GM21423 (cell line): ENCODE data around the gene ASB2.
A peak's percentile ranks its signal among the peaks of the same experiment; 100 is the strongest.

Experiments used
- ATAC-seq: cut with Tn5 transposase; IDR thresholded peaks from one replicate; pipeline ENCODE4 v1.9.1; 2021; ENCODE audit warnings: mild to moderate bottlenecking, moderate library complexity; ENCODE audit not compliant: unreplicated experiment

Gene ASB2

DNA sequence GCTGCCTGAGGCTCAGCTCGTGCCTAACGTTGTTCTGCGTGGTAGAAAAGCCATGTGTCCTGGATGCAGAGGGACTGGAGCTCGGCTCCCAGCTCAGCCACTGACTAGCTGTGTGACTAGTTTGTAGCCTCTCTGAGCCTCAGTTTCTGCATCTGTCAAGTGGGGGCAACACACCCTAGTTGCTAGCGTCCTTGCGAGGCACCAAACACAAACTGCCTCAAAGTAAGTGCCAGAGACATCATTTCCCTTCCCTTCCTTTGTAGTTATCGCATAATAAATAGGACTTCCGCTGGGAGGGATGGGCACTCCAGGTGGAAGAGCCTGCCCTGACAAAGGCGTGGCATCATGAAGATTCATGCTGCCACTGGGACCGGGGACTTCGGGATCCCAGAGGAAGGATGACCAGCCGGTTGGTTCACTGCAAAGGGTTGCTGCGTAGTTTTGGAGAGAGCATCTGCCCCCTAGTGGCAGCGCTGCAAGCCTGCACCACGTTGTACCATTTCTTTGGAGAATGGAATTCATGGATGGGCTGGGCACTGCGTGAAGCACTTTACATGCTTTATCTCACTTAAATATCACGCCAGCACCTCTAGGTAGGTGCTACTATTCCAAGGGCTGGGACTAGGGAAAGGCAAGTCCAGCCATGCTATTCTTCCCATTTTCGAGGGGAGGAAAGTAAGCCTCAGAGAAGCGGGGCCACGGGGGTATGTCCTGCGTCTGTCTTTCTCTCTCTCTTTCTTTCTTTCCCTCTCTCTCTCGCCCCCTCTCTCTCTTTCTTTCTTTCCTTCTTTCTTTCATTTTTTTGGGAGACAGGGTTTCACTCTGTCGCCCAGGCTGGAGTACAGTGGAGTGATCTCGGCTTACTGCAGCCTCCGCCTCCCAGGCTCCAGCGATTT lies 25.4 kb upstream of the ASB2 start:
- ATAC-seq: peak; percentile 72

GRCh38 chr14:94001016-94001415 lies 24.6 kb upstream of the ASB2 start:
- no peak for ATAC-seq

DNA sequence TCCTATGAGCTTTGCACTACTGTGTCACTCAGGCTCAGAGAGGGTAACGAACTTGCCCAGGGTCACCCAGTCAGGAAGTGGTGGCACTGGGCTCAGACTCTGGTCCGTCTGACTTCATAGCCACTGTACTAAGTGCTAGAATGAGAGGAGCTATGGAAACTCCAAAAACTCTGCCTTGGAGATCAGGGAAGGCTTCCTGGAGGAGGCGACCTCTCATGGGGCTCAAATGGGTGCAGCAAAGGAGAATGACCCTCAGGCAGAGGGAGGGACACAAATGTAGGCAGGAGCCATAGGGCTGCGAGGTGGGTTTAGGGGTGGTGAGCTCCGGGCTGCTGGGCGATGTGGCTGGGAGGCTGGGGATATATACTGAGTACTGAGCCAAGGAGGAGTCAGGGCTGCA lies 23.9 kb upstream of the ASB2 start:
- no peak for ATAC-seq

- ATAC-seq: no peak
These were observed 23.2 kb upstream of the ASB2 start for GRCh38 chr14:93999573-93999972.

GRCh38 chr14:93998871-93999403 lies 22.6 kb upstream of the ASB2 start:
- no peak for ATAC-seq

GRCh38 chr14:93997916-93998870 lies 21.8 kb upstream of the ASB2 start:
- ATAC-seq: no peak

DNA sequence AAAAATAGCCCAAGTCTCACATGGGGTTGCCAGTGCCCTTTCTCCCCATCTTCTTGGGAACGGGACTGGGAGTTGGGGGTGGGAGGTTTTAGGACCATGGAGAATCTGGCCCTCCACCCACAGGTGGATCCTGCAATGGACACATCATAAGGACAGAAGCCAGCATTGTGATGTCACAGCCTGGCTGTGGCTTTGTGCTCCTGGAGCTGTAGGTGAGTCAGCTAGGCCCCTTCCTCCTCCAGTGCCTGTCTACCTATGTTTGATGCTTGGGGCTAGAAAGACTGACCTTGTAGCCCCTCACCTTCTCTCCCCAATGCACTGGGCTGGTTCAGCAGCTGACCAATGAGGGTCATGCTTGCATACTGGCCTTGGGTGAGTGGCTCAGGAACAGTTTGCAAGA lies 20.7 kb upstream of the ASB2 start, which contains the start of gene CCDC197:
CCDC197 (plus strand) TSS at position 220 of the 400 bp plus-strand sequence. CDS start 831 bp downstream, outside the sequence.
- ATAC-seq: no peak

DNA sequence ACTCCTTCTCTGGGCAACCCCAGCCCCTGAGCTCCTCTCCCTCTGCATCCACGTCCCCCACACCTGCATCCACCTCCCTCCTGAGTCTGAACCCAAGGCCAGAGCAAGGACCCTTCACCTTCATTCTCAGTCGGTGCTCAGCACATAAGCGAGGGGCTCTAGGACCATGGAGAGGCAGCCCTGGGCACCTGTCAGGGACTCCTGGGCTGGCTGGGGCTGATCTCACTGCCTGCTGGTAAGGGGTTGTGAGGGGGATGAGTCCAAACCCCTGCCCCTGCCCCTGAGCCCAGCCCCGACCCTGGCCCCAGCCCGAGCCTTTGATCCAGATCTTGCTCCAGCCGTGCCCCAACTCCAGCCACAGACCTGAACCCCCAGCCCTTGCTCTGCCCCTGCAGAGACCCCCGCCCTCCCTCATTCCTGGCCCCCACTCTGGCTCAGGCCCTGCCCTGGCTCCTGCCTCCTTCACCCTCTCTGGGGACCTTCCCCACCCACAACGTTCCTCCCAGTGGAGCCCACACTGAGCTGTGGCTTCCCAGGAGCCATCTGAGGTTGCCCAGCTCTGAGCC lies 19.8 kb upstream of the ASB2 start:
- ATAC-seq: no peak

DNA sequence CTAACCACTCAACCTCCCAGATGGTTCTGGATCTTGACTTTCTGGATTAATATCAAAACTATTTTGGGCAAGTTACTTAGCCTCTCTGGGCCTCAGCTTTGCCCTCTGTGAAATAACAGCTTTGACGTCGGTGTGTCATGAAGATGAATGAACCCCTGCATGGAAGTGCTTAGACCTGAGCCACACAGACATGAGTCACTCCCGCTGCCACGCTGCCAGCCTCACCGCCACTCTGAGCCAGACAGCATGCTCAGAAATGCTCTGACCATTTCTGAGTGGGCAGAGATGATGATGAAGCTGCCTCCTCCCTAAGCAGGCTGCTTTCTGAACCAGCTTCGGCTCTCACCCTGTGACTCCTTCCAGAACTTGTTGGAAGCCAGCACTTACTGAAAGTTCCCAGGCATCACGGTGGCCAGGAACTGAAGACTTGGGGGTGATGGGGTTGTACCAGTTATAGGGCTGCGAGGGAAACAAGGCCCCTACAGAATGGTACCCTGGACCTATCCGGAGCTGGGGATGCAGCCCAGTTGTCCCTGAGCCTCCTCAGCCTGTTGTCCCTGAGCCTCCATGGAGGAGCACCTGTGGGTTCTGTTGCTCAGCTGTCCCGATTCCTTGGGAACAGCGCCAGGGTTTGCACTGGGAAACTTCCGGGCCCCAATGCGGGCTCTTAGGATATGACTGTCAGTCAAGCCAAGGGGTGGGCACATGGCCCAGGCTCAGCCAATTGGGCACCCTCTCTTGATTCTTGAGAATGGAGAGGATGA lies 18.7 kb upstream of the ASB2 start:
- no peak for ATAC-seq

GRCh38 chr14:93993382-93993781 lies 17.0 kb upstream of the ASB2 start:
- ATAC-seq: no peak

- ATAC-seq: no peak
These were observed 15.3 kb upstream of the ASB2 start for GRCh38 chr14:93991649-93992048.

DNA sequence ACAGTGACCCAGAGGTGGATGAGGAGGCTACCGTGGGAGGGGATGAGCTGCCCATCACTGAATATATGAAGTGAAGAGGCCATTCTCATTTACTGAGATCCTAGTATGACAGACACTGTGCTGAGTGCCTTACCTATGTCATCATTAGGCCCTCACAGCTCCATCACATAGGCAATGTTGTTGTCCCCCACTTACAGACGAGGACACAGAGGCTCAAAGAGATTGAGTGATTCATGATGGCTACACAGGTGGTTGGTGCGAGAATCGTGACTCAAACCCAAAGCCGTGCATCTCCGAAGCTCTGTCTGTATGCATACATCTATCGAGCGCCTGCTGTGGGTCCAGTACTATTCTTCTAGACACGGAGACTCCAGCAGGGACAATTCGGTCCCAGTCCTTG lies 14.8 kb upstream of the ASB2 start:
- no peak for ATAC-seq

GRCh38 chr14:93989939-93990338 lies 13.6 kb upstream of the ASB2 start:
- ATAC-seq: peak; percentile 64

DNA sequence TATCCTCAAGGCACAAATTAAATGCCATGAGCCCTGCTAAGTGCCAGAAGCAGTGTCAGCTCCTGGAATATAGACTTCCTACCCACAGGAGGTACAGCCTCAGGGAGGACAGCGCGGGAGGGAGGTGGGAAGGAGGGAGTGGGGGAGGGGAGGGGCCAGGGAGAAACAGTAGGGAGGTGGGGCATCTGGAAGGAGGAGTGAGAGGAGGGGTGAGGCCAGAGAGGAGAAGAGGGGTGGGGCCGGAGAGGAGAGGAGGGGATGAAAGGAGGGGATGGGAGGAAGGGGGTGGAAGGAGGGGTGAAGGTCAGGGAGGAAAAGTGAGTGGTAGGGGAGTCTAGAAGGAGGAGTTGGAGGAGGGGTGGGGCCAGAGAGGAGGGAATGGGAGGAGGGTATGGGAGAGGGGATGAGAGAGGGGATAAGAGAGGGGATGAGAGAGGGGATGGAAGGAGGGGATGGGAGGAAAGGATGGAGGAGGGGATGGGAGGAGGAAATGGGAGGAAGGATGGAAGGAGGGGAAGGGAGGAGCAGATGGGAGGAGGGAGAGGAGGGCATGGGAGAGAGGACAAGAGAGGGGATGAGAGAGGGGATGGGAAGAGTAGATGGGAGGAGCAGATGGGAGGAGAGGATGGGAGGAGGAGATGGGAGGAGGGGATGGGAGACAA lies 11.6 kb upstream of the ASB2 start:
- no peak for ATAC-seq

DNA sequence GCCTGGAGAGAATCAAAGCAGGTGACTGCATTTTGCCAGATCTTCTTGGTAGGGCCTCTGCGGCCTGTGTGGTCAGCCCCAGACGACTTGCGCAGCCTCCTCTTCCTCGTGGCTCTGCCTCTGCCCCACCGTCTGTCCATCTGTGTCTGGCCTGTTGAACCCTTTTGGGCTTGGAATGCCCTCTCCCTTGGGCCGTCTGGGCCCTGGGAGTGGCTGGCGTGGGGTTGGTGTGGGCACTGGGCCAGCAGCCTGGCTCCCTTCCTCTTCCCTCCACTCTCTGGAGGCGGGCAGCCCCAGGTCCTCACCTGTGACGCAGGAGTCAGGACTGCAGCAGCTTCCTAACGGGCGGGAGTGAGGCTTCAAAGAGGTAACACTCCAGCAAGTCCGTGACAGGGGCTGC lies 11.0 kb upstream of the ASB2 start:
- ATAC-seq: no peak

DNA sequence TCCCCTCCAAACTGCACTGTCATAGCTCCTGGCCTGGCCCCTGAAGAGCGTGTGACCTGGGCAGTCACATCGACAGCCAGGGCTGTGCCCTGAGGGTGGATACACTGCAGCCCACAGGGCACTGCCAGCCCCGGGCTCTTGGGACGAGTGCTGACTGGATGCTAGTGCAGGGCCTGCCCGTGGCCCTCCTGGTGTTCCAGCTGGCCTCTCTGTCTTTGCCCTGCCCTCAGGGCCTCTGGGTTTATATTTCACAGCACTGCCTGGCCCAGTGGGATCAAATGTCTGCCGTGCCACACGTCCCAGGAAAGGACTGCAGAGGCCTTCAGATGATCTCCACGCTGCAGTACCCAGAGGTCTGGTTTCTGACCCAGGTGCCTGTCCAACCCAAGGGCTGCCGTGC lies 10.6 kb upstream of the ASB2 start:
- ATAC-seq: no peak

GRCh38 chr14:93984987-93985410 lies 8.6 kb upstream of the ASB2 start:
- no peak for ATAC-seq

- ATAC-seq: no peak
These were observed 7.7 kb upstream of the ASB2 start for GRCh38 chr14:93984070-93984469.

- ATAC-seq: no peak
These were observed 6.0 kb upstream of the ASB2 start for GRCh38 chr14:93982230-93983007.
